HL-60/S4 treated with retinoic acid at 250 ng/mL for 4 days and 3 days (cell line): ENCODE measurements around the gene TRIM62.

Experiments used
- in situ Hi-C: fragments of 300-500 bp; cut with MboI; formaldehyde crosslinking; loops from 2 replicates; pipeline ENCODE4 v1.7.0; 2022; ENCODE audit warnings: low sequenced_read_pairs

The TRIM62 gene

GRCh38 chr1:33162141-33162540 is 19.7 kb downstream of the TRIM62 start:
- in situ Hi-C loops: no loop called here

- in situ Hi-C loops: no loop called here
These were observed 20.7 kb downstream of the TRIM62 start for GRCh38 chr1:33161061-33161681.

- in situ Hi-C loops: no loop called here
These were observed 22.3 kb downstream of the TRIM62 start for GRCh38 chr1:33159577-33159976.

GRCh38 chr1:33158366-33158765 is 23.5 kb downstream of the TRIM62 start:
- in situ Hi-C loops: no loop called here

DNA sequence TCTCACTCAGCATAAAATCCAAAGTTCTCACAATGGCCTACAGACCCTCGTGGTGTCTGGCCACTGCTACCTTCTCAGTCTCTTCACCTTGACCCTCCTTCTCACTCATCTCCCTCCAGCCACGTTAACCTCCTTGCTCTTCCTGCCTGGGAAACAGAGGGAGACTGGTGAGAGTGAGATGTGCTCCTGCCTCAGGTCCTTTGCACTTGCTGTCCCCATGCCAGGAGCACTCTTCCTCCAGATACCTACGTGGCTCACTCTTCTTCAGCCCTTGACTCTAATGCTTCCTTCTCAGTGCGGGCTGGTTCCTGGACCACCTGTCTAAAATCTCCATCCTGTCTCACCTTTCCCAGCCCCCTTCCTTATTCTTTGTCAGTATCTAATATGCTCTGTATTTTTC is 24.7 kb downstream of the TRIM62 start:
- in situ Hi-C loops: no loop called here

GRCh38 chr1:33155877-33156538 is 25.8 kb downstream of the TRIM62 start:
- in situ Hi-C loops: no loop called here

DNA sequence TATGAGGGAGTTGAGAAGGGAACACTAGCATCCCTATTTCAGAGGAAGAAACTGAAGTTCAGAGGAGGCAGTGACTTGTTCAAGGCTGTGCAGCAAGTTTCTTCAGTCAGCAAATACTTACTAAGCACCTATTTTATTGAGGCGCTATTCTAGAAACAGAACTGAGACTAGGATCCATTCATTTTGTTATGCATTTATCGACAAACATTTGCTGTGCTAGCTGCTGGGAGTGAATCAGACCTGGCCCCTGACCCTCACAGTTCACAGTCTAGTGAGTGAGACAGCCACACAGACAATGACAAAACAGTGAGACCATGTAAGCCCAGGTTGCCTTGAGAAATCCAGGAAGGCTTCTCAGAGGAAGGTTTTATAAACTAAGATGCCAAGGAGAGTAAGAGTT is 28.2 kb downstream of the TRIM62 start:
- in situ Hi-C loops: no loop called here

DNA sequence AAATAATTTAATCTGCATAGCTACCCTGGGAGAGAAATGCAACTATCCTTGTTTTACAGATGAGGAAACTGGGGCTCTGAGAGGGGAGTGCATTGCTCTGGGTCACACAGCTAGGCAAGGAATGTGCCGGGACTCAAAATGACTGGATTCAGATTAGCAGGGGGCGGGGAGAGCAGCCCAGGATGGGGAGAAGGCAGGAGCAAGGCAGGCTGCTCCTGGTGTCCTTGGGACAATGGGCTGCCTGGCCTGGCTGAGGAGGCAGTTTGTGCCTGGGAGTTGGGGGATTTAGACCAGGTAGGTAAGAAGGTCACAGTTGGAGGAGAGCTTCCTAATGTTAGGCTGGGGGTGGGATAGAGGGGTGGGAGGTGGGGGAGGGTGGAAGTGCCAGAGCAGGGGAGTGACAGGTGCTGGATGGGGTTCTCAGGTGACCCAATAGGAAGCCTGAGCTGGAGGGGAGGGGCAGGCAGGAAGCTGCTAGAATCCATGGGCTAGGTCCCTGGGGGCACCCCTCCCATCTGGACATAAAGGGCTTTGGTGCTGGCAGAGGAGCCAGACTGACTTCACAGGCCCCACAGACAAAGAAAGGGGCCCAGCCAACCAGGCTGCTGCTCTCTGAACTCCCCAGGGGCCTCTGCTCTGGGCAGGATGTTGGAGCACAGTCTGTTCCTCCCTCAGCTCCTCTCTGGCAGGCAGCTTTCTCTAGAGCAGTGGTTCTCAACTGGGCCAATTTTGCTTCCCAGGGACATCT is 29.0 kb downstream of the TRIM62 start:
- in situ Hi-C loops: no loop called here

GRCh38 chr1:33151116-33151515 is 30.7 kb downstream of the TRIM62 start:
- in situ Hi-C loops: no loop called here

- in situ Hi-C loops: no loop called here
These were observed 31.3 kb downstream of the TRIM62 start for GRCh38 chr1:33150522-33150921.

GRCh38 chr1:33149453-33150190 is 32.2 kb downstream of the TRIM62 start:
- in situ Hi-C loops: no loop called here

- in situ Hi-C loops: no loop called here
These were observed 33.2 kb downstream of the TRIM62 start for GRCh38 chr1:33148615-33149014.

GRCh38 chr1:33147997-33148314 is 33.9 kb downstream of the TRIM62 start:
- in situ Hi-C loops: no loop called here

DNA sequence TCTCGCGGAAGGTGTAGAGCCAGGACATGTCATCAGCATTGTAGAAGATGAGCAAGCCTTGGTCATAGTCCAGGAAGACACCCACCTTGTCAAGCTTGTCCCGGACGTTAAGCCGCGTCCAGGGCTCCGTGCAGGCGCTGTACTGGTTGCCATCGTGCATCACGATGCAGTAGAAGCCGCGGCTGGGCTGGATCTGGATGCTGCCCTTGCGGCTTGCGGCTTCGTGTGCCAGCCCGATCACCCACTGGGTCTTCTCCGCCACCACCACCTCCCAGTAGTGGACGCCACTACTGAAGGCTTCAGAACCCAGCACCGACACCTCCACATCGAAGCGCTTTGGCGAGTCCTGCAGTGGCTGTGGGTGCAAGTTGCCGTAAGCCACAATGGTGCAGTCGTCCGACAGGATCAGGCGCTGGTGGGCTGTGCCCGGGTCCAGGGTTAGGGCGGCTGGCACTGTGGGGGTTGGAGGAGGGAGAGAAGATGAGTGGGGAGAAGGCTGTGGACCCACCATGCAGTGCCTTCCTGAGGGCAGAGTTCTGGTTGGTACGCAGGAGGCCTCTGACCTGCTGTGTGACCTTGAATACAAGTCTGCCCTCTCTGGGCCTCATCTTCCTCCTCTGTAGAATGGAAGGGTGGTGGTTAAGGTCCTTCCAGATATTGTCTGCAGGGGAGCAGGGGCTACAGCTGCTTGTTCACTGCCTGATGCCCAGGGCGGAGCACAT is 34.4 kb downstream of the TRIM62 start:
- in situ Hi-C loops: no loop called here

DNA sequence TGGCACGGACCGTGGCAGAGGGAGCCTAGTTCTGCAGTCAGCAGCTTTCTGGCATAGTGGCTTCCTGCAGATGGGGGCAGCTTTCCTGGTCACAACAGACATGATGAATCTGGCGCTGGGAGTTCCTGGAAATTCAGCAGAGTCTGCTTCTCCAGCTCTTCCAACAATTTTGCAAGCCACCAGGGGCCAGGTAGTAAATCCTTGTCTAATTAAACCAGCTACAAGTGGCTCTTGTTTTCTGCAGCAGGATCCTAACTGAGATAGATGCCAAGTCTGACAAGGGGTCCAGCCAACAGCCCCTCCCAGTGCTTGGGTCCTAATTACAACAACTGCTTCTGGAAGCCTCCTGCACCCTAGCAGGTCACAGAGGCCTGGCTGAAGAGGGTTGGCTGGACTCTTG is 35.8 kb downstream of the TRIM62 start:
- in situ Hi-C loops: no loop called here

DNA sequence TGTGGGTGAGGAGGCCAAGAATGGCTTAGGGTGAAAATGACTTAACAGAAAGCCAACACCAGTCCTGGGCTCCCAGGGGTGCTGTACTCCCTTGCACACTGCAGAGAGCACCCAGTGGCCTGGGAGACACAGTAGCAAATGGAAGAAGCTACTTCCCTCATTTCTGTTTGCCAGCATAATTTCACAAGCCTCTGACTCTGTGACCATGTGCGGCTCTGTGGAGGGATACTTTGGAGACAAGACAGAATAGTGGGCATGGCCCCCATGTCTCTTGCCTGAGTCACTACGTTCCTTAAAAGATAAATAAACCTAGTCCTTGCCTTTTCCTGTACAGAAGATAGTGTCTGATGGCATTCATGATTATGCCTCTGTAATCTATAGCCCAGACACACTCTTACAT is 38.1 kb downstream of the TRIM62 start:
- in situ Hi-C loops: no loop called here

DNA sequence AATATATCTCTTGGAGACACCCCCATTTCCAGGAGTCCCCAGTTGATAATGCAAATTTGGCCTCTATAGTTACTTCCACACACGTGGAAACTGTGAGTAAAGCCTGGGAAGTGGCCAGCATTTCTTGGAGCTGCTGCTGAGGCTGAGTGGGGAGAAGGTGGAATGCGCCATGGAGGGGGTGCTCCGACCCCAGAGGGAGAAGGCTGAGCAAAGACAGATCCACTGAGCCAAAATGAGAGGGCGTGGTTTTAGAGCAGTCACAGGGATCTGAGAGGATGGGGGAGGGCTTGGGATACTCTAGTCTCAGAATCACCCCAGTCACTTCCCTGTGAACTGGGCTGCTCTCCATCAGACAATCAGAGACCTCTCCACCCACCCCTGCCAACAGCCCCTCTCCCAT is 38.7 kb downstream of the TRIM62 start:
- in situ Hi-C loops: no loop called here

- in situ Hi-C loops: no loop called here
These were observed 39.3 kb downstream of the TRIM62 start for GRCh38 chr1:33142483-33143064.

DNA sequence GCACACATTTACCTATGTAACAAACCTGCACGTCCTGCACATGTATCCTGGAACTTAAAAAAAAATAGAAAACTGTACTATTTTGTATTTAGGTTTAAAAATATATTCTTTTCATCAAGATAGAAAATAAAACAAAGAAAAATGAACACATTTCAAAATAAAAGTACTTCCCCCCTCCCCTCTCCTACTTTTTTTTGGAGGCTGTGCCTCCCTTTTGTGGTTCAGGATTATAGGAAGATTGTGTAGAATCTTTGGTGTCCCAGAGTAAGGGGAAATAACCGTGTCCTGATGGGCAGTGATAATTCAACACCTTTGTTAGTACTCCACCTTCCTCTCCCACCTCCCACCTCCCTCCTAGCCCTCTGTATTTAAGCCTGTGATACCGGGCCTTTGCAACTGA is 40.1 kb downstream of the TRIM62 start:
- in situ Hi-C loops: no loop called here

- in situ Hi-C loops: no loop called here
These were observed 40.6 kb downstream of the TRIM62 start for GRCh38 chr1:33141216-33141615.
